SK-N-SH (cell line): ENCODE measurements around the gene CHPF. TPM values are rescaled to one million over a fixed set of nuclear protein-coding genes. Genes with fewer than 3 reads are reported as not detected.

Source experiments
- CTCF ChIA-PET: fragments of 300-600, 350-600 bp; formaldehyde crosslinking; extraction: SDS; loops from one replicate; lab custom pipeline; 2021; lab: Yijun Ruan, JAX
- POLR2A ChIA-PET: fragments of 350-600 bp; sonication (Branson Sonifier 250); formaldehyde crosslinking; extraction: SDS; loops from one replicate; lab custom pipeline; 2020; ENCODE audit warnings: antibody characterized with exemption, inconsistent platforms; lab: Yijun Ruan, JAX
- DNase-seq: peaks from one replicate; pipeline ENCODE4 v3.0.0; 2012
- H2AFZ ChIP-seq: fragments of 200-600 bp; sonication (generic); 2 replicates; pipeline ENCODE4 v1.8.1; 2016; ENCODE audit warnings: antibody characterized with exemption, mild to moderate bottlenecking, low read depth
- H3F3A ChIP-seq: fragments of 200-600 bp; sonication (generic); replicated peaks from 2 replicates; pipeline ENCODE3; 2016; ENCODE audit warnings: antibody characterized with exemption, mild to moderate bottlenecking; ENCODE audit not compliant: insufficient read depth
- H3K27ac ChIP-seq, 2 experiments: fragments of 200-500 bp in 1 of 2; fragments of 200-600 bp in 1 of 2; sonication (Bioruptor generic) in 1 of 2; sonication (generic), shearing (Covaris generic) in 1 of 2; 2 replicates each; pipeline versions ENCODE4 v1.5.1 to v1.6.1; 2014 to 2016; ENCODE audit warnings: low read depth in 2 of 2, inconsistent platforms in 1 of 2, low read length in 1 of 2, mild to moderate bottlenecking in 1 of 2, mixed read lengths in 1 of 2
- H3K27me3 ChIP-seq: fragments of 200-600 bp; sonication (generic), shearing (Covaris generic); 2 replicates; pipeline ENCODE4 v1.6.1; 2016; ENCODE audit warnings: mixed run types; ENCODE audit not compliant: insufficient read depth
- H3K36me3 ChIP-seq, 2 experiments: fragments of 200-500 bp in 1 of 2; fragments of 200-600 bp in 1 of 2; sonication (Bioruptor generic) in 1 of 2; sonication (generic) in 1 of 2; replicated peaks in 1 of 2; 2 replicates each; pipeline versions ENCODE3 to v1.5.1; 2014 to 2016; ENCODE audit warnings: low read length in 1 of 2, mild to moderate bottlenecking in 1 of 2; ENCODE audit not compliant: insufficient read depth in 2 of 2, control insufficient read depth in 1 of 2
- H3K4me1 ChIP-seq, 2 experiments: fragments of 200-500 bp in 1 of 2; fragments of 200-600 bp in 1 of 2; sonication (Bioruptor generic) in 1 of 2; sonication (generic), shearing (Covaris generic) in 1 of 2; 2 replicates each; pipeline versions ENCODE4 v1.5.1 to v1.6.1; 2014 to 2016; ENCODE audit warnings: low read depth in 1 of 2, low read length in 1 of 2, mixed run types in 1 of 2; ENCODE audit not compliant: insufficient read depth in 2 of 2, control insufficient read depth in 1 of 2
- H3K4me2 ChIP-seq: fragments of 200-600 bp; sonication (generic), shearing (Covaris generic); 2 replicates; pipeline ENCODE4 v1.6.1; 2017; ENCODE audit warnings: mixed run types
- H3K4me3 ChIP-seq, 2 experiments: fragments of 200-500 bp in 1 of 2; fragments of 200-600 bp in 1 of 2; sonication (Bioruptor generic) in 1 of 2; sonication (generic), shearing (Covaris generic) in 1 of 2; 2 replicates each; pipeline versions ENCODE4 v1.5.1 to v1.8.1; 2014 to 2016; ENCODE audit warnings: low read depth in 2 of 2, inconsistent platforms in 1 of 2, low read length in 1 of 2, mild to moderate bottlenecking in 1 of 2, mixed read lengths in 1 of 2, moderate library complexity in 1 of 2
- H3K79me2 ChIP-seq: fragments of 200-600 bp; sonication (generic); 2 replicates; pipeline ENCODE4 v1.8.1; 2017; ENCODE audit warnings: mild to moderate bottlenecking; ENCODE audit not compliant: insufficient read depth
- H3K9ac ChIP-seq: fragments of 200-600 bp; sonication (generic); 2 replicates; pipeline ENCODE4 v1.6.1; 2017; ENCODE audit warnings: mixed run types
- H3K9me2 ChIP-seq: fragments of 200-600 bp; sonication (generic); 2 replicates; pipeline ENCODE4 v1.6.1; 2017; ENCODE audit warnings: mixed run types
- H3K9me3 ChIP-seq: fragments of 200-600 bp; sonication (generic); 2 replicates; pipeline ENCODE4 v1.6.1; 2017; ENCODE audit warnings: mixed run types, mild to moderate bottlenecking, moderate library complexity
- H4K20me1 ChIP-seq: fragments of 200-600 bp; sonication (generic); 2 replicates; pipeline ENCODE4 v1.6.1; 2017; ENCODE audit warnings: mild to moderate bottlenecking, mixed run types; ENCODE audit not compliant: insufficient read depth
- ELF1 ChIP-seq: IDR thresholded peaks from 2 replicates; pipeline ENCODE4 v1.4.0; 2012
- EP300 ChIP-seq, 2 experiments: IDR thresholded peaks; 2 replicates each; pipeline versions ENCODE4 v1.4.0 to v1.6.1; 2012; ENCODE audit warnings: borderline replicate concordance in 1 of 2, low read depth in 1 of 2, low read length in 1 of 2
- EZH2phosphoT487 ChIP-seq: fragments of 200-600 bp; sonication (generic); IDR thresholded peaks from 2 replicates; pipeline ENCODE4 v1.6.1; 2017; ENCODE audit warnings: low read depth, mixed run types, mild to moderate bottlenecking, antibody characterized with exemption, moderate library complexity, borderline replicate concordance
- FOXJ3 ChIP-seq: sonication (generic); formaldehyde crosslinking; IDR thresholded peaks from 2 replicates; pipeline ENCODE4 v1.5.1; 2020; ENCODE audit warnings: mild to moderate bottlenecking, missing genetic modification reagents
- GATA2 ChIP-seq: sonication (generic); formaldehyde crosslinking; IDR thresholded peaks from 2 replicates; pipeline ENCODE4 v1.5.0; 2020; ENCODE audit warnings: mild to moderate bottlenecking, missing genetic modification reagents
- IRF3 ChIP-seq: fragments of 150-350 bp; IDR thresholded peaks from 2 replicates; pipeline ENCODE4 v1.6.1; 2016; ENCODE audit warnings: mild to moderate bottlenecking, low read depth, low read length
- JUND ChIP-seq: IDR thresholded peaks from 2 replicates; pipeline ENCODE4 v1.4.0; 2012
- MXI1 ChIP-seq: IDR thresholded peaks from 2 replicates; pipeline ENCODE4 v1.6.1; 2012; ENCODE audit warnings: mild to moderate bottlenecking, low read depth, low read length, improper control_type of control experiment
- NRF1 ChIP-seq: IDR thresholded peaks from 2 replicates; pipeline ENCODE4 v1.6.1; 2012; ENCODE audit warnings: low read depth, mild to moderate bottlenecking, low read length
- POLR2AphosphoS5 ChIP-seq: IDR thresholded peaks from 2 replicates; pipeline ENCODE4 v1.6.1; 2012; ENCODE audit warnings: low read depth, low read length
- RAD21 ChIP-seq: IDR thresholded peaks from 2 replicates; pipeline ENCODE4 v1.6.1; 2012; ENCODE audit warnings: mild to moderate bottlenecking, low read length
- RXRA ChIP-seq: IDR thresholded peaks from 2 replicates; pipeline ENCODE4 v1.4.0; 2012; ENCODE audit warnings: low read depth, mild to moderate bottlenecking, borderline replicate concordance
- SMC3 ChIP-seq: IDR thresholded peaks from 2 replicates; pipeline ENCODE4 v1.6.1; 2012; ENCODE audit warnings: low read depth, low read length, improper control_type of control experiment
- YY1 ChIP-seq: IDR thresholded peaks from 2 replicates; pipeline ENCODE4 v1.4.0; 2012; ENCODE audit warnings: low read depth, mild to moderate bottlenecking
- ZBTB33 ChIP-seq: IDR thresholded peaks from 2 replicates; pipeline ENCODE4 v1.4.0; 2012; ENCODE audit warnings: low read depth, borderline replicate concordance
- WGBS: methylation state at CpG from one replicate; pipeline ENCODE4 v1.1.6; 2017; ENCODE audit warnings: low lambda C conversion rate; 5-methylcytosine and 5-hydroxymethylcytosine counted together
- polyA plus RNA-seq, 3 experiments: library from polyadenylated mRNA; depleted of rRNA; stranded (reverse); fragments of >200 nt; gene quantifications; 2 replicates each; pipeline ENCODE4 v1.2.3, GENCODE V29; 2012
- TF ChIP-seq, protein P1 (sequence below): fragments of 150-350 bp; IDR thresholded peaks from 2 replicates; pipeline ENCODE4 v1.6.1; 2017; ENCODE audit warnings: antibody characterized with exemption, low read length, low read depth, borderline replicate concordance

The CHPF gene
- polyA plus RNA-seq, 1 of the 3 experiments (the other 2 are of a cell fraction) = 141 TPM

DNA sequence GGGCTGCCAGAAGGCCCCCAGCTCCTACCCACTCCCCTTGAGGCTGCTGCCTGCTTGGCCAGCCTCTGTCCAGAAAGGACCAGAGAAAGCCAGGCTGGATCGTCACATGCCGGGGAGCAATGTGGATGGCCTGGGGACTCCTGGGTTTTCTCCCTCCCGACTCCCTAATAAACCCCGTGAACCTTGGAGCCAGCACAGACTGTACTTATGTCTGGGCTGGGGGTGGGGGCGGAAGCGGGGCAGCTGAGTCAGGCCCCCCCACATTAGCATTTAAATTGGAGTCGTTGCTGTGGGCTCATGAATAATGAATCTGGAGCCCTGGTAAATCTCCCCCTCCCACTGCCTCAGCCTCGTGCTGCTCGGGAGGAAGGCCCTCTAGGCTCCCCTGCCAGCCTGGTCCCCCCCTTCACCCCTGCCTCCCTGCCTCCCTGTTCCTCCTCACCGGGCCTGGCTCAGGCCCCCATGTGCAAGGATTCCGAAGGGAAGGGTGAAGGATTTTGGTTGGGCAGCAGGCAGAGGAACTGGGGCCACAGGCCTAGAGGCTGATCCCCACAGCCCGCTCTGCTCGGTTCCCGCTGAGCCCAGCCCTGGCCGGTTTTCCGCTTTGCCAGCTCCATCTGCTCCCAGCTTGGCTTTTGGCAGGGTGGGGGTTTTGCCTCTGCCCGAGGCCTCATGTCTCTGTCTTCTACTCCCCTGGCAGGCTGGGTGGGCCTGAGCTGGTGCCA, 36.6 kb downstream of the CHPF start (continued):
- TF ChIP-seq, protein P1, sequence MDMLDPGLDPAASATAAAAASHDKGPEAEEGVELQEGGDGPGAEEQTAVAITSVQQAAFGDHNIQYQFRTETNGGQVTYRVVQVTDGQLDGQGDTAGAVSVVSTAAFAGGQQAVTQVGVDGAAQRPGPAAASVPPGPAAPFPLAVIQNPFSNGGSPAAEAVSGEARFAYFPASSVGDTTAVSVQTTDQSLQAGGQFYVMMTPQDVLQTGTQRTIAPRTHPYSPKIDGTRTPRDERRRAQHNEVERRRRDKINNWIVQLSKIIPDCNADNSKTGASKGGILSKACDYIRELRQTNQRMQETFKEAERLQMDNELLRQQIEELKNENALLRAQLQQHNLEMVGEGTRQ = no peak
- TF ChIP-seq, all 33 proteins: peak for 0

DNA sequence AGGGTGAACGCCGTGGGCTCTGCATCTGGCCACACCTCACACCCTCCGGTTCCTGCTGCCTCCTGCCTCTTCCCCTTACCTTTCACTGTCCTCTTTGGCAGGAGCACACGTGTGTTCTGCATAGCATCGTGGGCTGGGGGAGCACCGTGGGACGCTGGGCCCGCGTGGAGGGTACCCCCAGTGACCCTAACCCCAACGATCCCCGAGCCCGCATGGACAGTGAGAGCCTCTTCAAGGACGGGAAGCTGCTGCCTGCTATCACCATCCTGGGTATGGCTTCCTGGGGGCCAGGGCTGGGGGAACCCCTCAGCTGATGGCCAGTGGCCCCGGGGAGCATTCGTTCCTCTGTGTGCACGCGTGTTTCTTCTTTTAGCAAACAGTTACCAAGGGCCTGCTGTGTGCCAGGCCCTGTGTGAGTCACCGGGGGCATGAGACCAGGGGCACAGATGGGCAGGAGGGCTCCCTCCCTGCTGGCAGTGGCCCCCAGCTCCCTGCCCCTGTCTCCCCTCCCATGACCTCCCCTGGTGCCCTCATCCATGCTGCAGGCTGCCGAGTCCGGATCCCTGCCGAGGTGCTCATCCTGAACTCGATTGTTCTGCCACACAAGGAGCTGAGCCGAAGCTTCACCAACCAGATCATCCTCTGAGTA, 37.3 kb downstream of the CHPF start:
- no peaks in the 10 kb centered on the region; the same call in 1 of the 2 replicates for H3K27me3 ChIP-seq
- H3K4me1 ChIP-seq = peaks cover 3 to 96% of the 10 kb centered on the region in 2 experiments; a peak in 2 of 4 replicates
- H3F3A ChIP-seq = no peaks in the 10 kb centered on the region
- H3K27ac ChIP-seq = peak overlapping the region in 1 of 2 experiments; percentile 96; a peak in 2 of 4 replicates
- ChIA-PET POLR2A (interaction anchor here (0.6 to 13.5 kb wide), 7 partner anchors 8 to 160 kb away, joined by 3 to 210 read pairs (median 26); partner anchors contain the start of gene GMPPA), CTCF (interaction anchor here (1.2 to 62.1 kb wide), 5 partner anchors 9 to 103 kb away, joined by 4 to 2824 read pairs (median 26); partner anchors contain the start of genes ASIC4, CHPF, GMPPA and TMEM198)
- no peak for TF ChIP-seq RXRA
- no peak for TF ChIP-seq GATA2 (CRISPR knock-in tag)
- no peak for TF ChIP-seq FOXJ3 (CRISPR knock-in tag)
- no peak for TF ChIP-seq EZH2phosphoT487
- TF ChIP-seq RAD21 = no peak
- TF ChIP-seq MXI1 = no peak
- TF ChIP-seq NRF1 = no peak
- no peak for TF ChIP-seq ZBTB33
- TF ChIP-seq ELF1 = no peak
- TF ChIP-seq EP300 (IDR thresholded peaks at IDR 0.05; ENCODE audit: borderline replicate concordance in 1 of 2, low read depth in 1 of 2, low read length in 1 of 2) = no peak
- TF ChIP-seq SMC3 = no peak
- no peak for TF ChIP-seq YY1
- no peak for TF ChIP-seq JUND
- TF ChIP-seq POLR2AphosphoS5 = no peak
- TF ChIP-seq IRF3 = no peak
- H2AFZ ChIP-seq = no peak overlapping the region
- H3K79me2 ChIP-seq = no peaks in the 10 kb centered on the region; the same call in 1 of the 2 replicates
- WGBS = 57% methylated on average over 5 of the region's 23 CpGs
- peaks cover 11 to 23% of the 10 kb centered on the region in 2 experiments for H3K36me3 ChIP-seq
- no peaks in the 10 kb centered on the region for H3K9me2 ChIP-seq
- no peak overlapping the region for H3K9ac ChIP-seq
- no peaks in the 10 kb centered on the region for H3K9me3 ChIP-seq
- H4K20me1 ChIP-seq = no peaks in the 10 kb centered on the region
- DNase-seq = no peak
- no peak overlapping the region for H3K4me2 ChIP-seq
- H3K4me3 ChIP-seq = no peak overlapping the region
